ENCODE results near the gene SLC4A2. TPM values are rescaled to one million over a fixed set of nuclear protein-coding genes. Genes with fewer than 3 reads are reported as not detected.

Gene SLC4A2
- total RNA-seq, 2 donors from 2014 or later: 55.3 to 114 TPM

- Histone ChIP-seq H3K27ac (no peak overlapping the region), H3K36me3 (no peaks in the 10 kb centered on the region), H3K9me3 (no peaks in the 10 kb centered on the region), H3K4me3 (no peak overlapping the region), H3K27me3 (no peaks in the 10 kb centered on the region), H3K4me1 (peaks cover 0 to 28% of the 10 kb centered on the region in 2 donors)
- TF ChIP-seq CTCF (IDR thresholded peaks at IDR 0.05): no peak
- no peak for DNase-seq (ENCODE audit: low spot score)
Observed at GRCh38 chr7:151095828-151096475, 36.6 kb downstream of the SLC4A2 start.

- no peak for TF ChIP-seq CTCF (IDR thresholded peaks at IDR 0.05)
- Histone ChIP-seq H3K9me3 (no peaks in the 10 kb centered on the region), H3K36me3 (peaks cover 2% of the 10 kb centered on the region), H3K4me1 (peaks cover 0 to 23% of the 10 kb centered on the region in 2 donors), H3K4me3 (no peak overlapping the region), H3K27ac (no peak overlapping the region), H3K27me3 (no peaks in the 10 kb centered on the region)
- DNase-seq (ENCODE audit: low spot score): no peak
Observed at GRCh38 chr7:151099486-151100211, 40.3 kb downstream of the SLC4A2 start.

DNA sequence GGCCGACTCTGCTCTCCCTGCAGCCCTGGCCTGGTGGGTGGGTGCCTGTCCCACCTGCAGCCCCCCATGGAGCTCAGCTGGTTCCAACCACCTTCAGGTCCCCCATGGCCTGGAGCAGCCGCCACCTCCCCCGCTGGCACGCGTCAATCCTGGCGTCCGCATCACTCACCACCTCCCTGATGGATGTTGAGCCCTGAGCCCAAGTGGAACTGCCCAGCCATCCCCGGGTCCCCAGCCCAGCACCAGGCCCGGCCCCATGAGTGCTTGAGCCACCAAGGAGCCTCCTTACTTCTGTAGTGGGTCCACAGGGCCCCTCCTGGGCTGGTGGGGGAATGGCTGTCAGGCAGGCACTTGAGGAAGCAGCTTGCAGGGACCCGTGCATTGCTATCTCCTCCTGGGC, 41.5 kb downstream of the SLC4A2 start:
- no peak for TF ChIP-seq CTCF (IDR thresholded peaks at IDR 0.05)
- H3K36me3 ChIP-seq: peaks cover 4% of the 10 kb centered on the region
- DNase-seq (ENCODE audit: low spot score): no peak
- H3K4me1 ChIP-seq: peaks cover 0 to 23% of the 10 kb centered on the region in 2 donors
- H3K27me3 ChIP-seq: no peaks in the 10 kb centered on the region
- H3K4me3 ChIP-seq: no peak overlapping the region
- H3K9me3 ChIP-seq: no peaks in the 10 kb centered on the region
- H3K27ac ChIP-seq: no peak overlapping the region

DNA sequence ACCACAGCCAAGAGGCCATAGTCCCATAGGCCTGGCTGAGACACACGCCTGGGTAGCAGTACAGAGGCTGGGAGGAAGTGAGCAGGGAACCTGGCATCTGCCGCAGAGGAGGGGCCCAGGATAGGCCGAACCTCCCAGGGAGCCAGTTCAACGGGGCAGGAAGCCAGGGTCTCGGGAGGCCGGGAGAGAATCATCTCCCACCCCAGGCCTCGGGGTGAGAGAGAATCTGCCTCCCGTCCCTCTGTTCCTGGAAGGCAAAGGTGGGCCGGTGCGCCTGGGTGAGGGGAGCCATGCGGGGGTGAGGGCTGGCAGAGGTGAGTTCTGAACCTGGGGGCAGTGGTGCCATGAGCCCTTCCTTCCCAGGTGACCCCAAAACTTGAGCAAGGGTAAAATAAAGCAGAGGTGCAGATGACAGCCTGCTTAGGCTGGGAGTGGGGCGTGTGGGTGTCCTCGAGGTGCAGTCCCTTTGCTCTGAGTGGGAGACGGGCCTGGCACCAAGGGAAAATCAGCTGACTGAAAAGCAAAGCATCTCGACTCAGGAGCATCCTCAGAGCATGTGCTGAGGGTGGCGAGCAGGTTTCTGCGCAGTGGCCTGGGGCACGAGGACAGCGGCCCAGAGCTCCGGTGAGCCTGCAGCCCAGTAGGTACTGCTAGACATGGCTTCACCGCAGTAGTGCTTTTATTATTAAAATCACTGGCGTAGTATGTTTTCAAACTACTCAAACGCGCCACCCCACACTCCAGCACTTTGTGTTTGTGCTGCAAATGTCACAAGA, 42.4 kb downstream of the SLC4A2 start:
- Histone ChIP-seq H3K4me1 (peaks cover 0 to 23% of the 10 kb centered on the region in 2 donors), H3K9me3 (no peaks in the 10 kb centered on the region), H3K36me3 (peaks cover 4% of the 10 kb centered on the region), H3K27ac (no peak overlapping the region), H3K4me3 (no peak overlapping the region), H3K27me3 (no peaks in the 10 kb centered on the region)
- no peak for DNase-seq (ENCODE audit: low spot score)
- no peak for TF ChIP-seq CTCF (IDR thresholded peaks at IDR 0.05)

GRCh38 chr7:151102991-151103390, 43.6 kb downstream of the SLC4A2 start:
- Histone ChIP-seq H3K27me3 (no peaks in the 10 kb centered on the region), H3K9me3 (no peaks in the 10 kb centered on the region), H3K27ac (no peak overlapping the region), H3K36me3 (peaks cover 4% of the 10 kb centered on the region), H3K4me1 (peaks cover 0 to 23% of the 10 kb centered on the region in 2 donors), H3K4me3 (no peak overlapping the region)
- DNase-seq (ENCODE audit: low spot score): no peak
- TF ChIP-seq CTCF (IDR thresholded peaks at IDR 0.05): no peak
